Neuronal stem cell (in vitro differentiated cells): ENCODE measurements around the gene ACOXL.

Experiments used
- DNase-seq: peaks from one replicate; pipeline ENCODE4 v3.0.0-alpha.2; 2013; ENCODE audit warnings: low spot score
- H2AFZ ChIP-seq: one replicate; pipeline ENCODE4 v1.6.1; 2013; ENCODE audit warnings: mild to moderate bottlenecking, low read length, inconsistent platforms
- H2AK5ac ChIP-seq: 2 replicates; pipeline ENCODE4 v1.6.1; 2013; ENCODE audit warnings: low read depth, mild to moderate bottlenecking, inconsistent platforms, low read length, moderate library complexity, mixed read lengths
- H2BK120ac ChIP-seq: 2 replicates; pipeline ENCODE4 v1.6.1; 2013; ENCODE audit warnings: low read depth, mild to moderate bottlenecking, inconsistent platforms, low read length, moderate library complexity, mixed read lengths
- H2BK12ac ChIP-seq: one replicate; pipeline ENCODE4 v1.6.1; 2013; ENCODE audit warnings: low read length, inconsistent platforms
- H2BK15ac ChIP-seq: 2 replicates; pipeline ENCODE4 v1.6.1; 2013; ENCODE audit warnings: mild to moderate bottlenecking, low read length, inconsistent platforms, mixed read lengths
- H2BK5ac ChIP-seq: one replicate; pipeline ENCODE4 v1.6.1; 2013; ENCODE audit warnings: inconsistent platforms, mild to moderate bottlenecking, low read length, moderate library complexity
- H3K14ac ChIP-seq: one replicate; pipeline ENCODE4 v1.6.1; 2013; ENCODE audit warnings: low read length, inconsistent platforms
- H3K18ac ChIP-seq: 2 replicates; pipeline ENCODE4 v1.6.1; 2013; ENCODE audit warnings: low read length, inconsistent platforms
- H3K23ac ChIP-seq: 2 replicates; pipeline ENCODE4 v1.6.1; 2013; ENCODE audit warnings: low read depth, mild to moderate bottlenecking, mixed read lengths, low read length, inconsistent platforms; ENCODE audit not compliant: poor library complexity
- H3K27ac ChIP-seq: replicated peaks from 3 replicates; pipeline ENCODE4 v1.5.1; 2013; ENCODE audit warnings: low read length, inconsistent platforms
- H3K27me3 ChIP-seq, 3 experiments: 2 replicates each; pipeline ENCODE4 v1.6.1; 2013; ENCODE audit warnings: low read length in 3 of 3, mild to moderate bottlenecking in 2 of 3, inconsistent platforms in 1 of 3, low read depth in 1 of 3, mixed read lengths in 1 of 3, moderate library complexity in 1 of 3; ENCODE audit not compliant: control insufficient read depth in 3 of 3, insufficient read depth in 3 of 3
- H3K36me3 ChIP-seq, 2 donors: replicated peaks in 1 of 2; 2 replicates each; pipeline ENCODE4 v1.6.1; 2013; ENCODE audit warnings: low read length in 2 of 2; ENCODE audit not compliant: control insufficient read depth in 2 of 2, insufficient read depth in 2 of 2
- H3K4ac ChIP-seq: 2 replicates; pipeline ENCODE4 v1.6.1; 2013; ENCODE audit warnings: inconsistent platforms, mild to moderate bottlenecking, low read length, moderate library complexity
- H3K4me1 ChIP-seq, 2 donors: 1 replicate in 1 of 2; 2 replicates in 1 of 2; pipeline ENCODE4 v1.6.1; 2013; ENCODE audit warnings: low read length in 2 of 2, low read depth in 1 of 2; ENCODE audit not compliant: control insufficient read depth in 2 of 2, insufficient read depth in 1 of 2
- H3K4me2 ChIP-seq: one replicate; pipeline ENCODE4 v1.6.1; 2013; ENCODE audit warnings: mild to moderate bottlenecking, low read length, inconsistent platforms; ENCODE audit not compliant: insufficient read depth, poor library complexity, severe bottlenecking
- H3K4me3 ChIP-seq, 2 donors: 2 replicates each; pipeline ENCODE4 v1.5.1; 2013; ENCODE audit warnings: low read length in 2 of 2, mild to moderate bottlenecking in 2 of 2, inconsistent platforms in 1 of 2, moderate library complexity in 1 of 2
- H3K79me1 ChIP-seq: one replicate; pipeline ENCODE4 v1.6.1; 2013; ENCODE audit warnings: low read depth, mild to moderate bottlenecking, inconsistent platforms, low read length, moderate library complexity
- H3K9ac ChIP-seq: one replicate; pipeline ENCODE4 v1.6.1; 2013; ENCODE audit warnings: mild to moderate bottlenecking, low read depth, low read length, inconsistent platforms; ENCODE audit not compliant: poor library complexity
- H3K9me3 ChIP-seq, 2 donors: replicated peaks in 1 of 2; 2 replicates each; pipeline versions ENCODE3 to v1.6.1; 2013; ENCODE audit warnings: low read length in 2 of 2, mild to moderate bottlenecking in 2 of 2, inconsistent platforms in 1 of 2, low read depth in 1 of 2, mixed read lengths in 1 of 2, moderate library complexity in 1 of 2; ENCODE audit not compliant: control insufficient read depth in 2 of 2, insufficient read depth in 1 of 2
- H4K8ac ChIP-seq: one replicate; pipeline ENCODE4 v1.6.1; 2013; ENCODE audit warnings: low read depth, mild to moderate bottlenecking, inconsistent platforms, low read length, moderate library complexity
- H4K91ac ChIP-seq: one replicate; pipeline ENCODE4 v1.6.1; 2013; ENCODE audit warnings: low read length, low read depth, mild to moderate bottlenecking, inconsistent platforms; ENCODE audit not compliant: poor library complexity
- WGBS, 2 donors: extraction: QIAGEN DNeasy Blood & Tissue Kit; methylation state at CpG; one replicate each; pipeline ENCODE4 v1.1.7; 2013; ENCODE audit warnings: missing lambda C conversion rate in 2 of 2, mixed read lengths in 1 of 2; ENCODE audit not compliant: insufficient read length in 2 of 2, insufficient replicate concordance in 1 of 2; ENCODE audit errors: extremely low coverage in 2 of 2; 5-methylcytosine and 5-hydroxymethylcytosine counted together

The ACOXL gene

GRCh38 chr2:110735366-110735765 lies 3.0 kb downstream of the ACOXL start:
- Histone ChIP-seq H3K4ac (no peak overlapping the region), H3K4me3 (no peak overlapping the region), H2BK5ac (peak overlapping the region; percentile 71), H3K4me1 (peaks cover 0 to 6% of the 10 kb centered on the region in 2 donors), H3K18ac (no peak overlapping the region), H2BK15ac (no peak overlapping the region), H2AFZ (no peak overlapping the region), H2BK12ac (no peak overlapping the region), H2BK120ac (no peak overlapping the region), H3K9ac (no peak overlapping the region), H3K79me1 (no peaks in the 10 kb centered on the region), H3K36me3 (no peaks in the 10 kb centered on the region), H3K23ac (peak overlapping the region; percentile 8), H3K14ac (no peak overlapping the region), H3K27ac (no peak overlapping the region), H3K27me3 (peaks cover 2 to 74% (median 18%) of the 10 kb centered on the region in 3 experiments), H4K91ac (no peak overlapping the region), H4K8ac (no peak overlapping the region), H3K9me3 (peaks cover 0 to 18% of the 10 kb centered on the region in 2 donors), H3K4me2 (no peak overlapping the region), H2AK5ac (peak overlapping the region; percentile 32)
- WGBS, 2 donors: no CpG with 5 or more reads among the region's 4 CpGs
- DNase-seq: no peak

- Histone ChIP-seq H3K9ac (no peak overlapping the region), H2BK15ac (no peak overlapping the region), H4K8ac (no peak overlapping the region), H2BK12ac (no peak overlapping the region), H2BK5ac (no peak overlapping the region), H3K4me3 (no peak overlapping the region), H2AFZ (no peak overlapping the region), H3K27ac (no peak overlapping the region), H3K9me3 (peaks cover 0 to 5% of the 10 kb centered on the region in 2 donors), H3K4me1 (peaks cover 0 to 8% of the 10 kb centered on the region in 2 donors), H3K36me3 (no peaks in the 10 kb centered on the region), H3K4ac (no peak overlapping the region), H3K14ac (no peak overlapping the region), H3K18ac (no peak overlapping the region), H3K27me3 (peaks cover 0 to 73% (median 11%) of the 10 kb centered on the region in 3 experiments), H3K4me2 (no peak overlapping the region), H3K79me1 (no peaks in the 10 kb centered on the region), H2BK120ac (no peak overlapping the region), H3K23ac (no peak overlapping the region), H4K91ac (no peak overlapping the region), H2AK5ac (no peak overlapping the region)
- DNase-seq: no peak
- WGBS, 2 donors: no CpG with 5 or more reads among the region's 2 CpGs
These were observed 5.4 kb downstream of the ACOXL start for GRCh38 chr2:110737783-110738182.

- no peak for DNase-seq
- no peak overlapping the region for H2BK5ac ChIP-seq
- no peak overlapping the region for H2BK15ac ChIP-seq
- no peak overlapping the region for H3K9ac ChIP-seq
- peaks cover 0 to 53% (median 0%) of the 10 kb centered on the region in 3 experiments for H3K27me3 ChIP-seq
- H3K79me1 ChIP-seq: no peaks in the 10 kb centered on the region
- peaks cover 0 to 2% of the 10 kb centered on the region in 2 donors for H3K4me1 ChIP-seq
- H3K18ac ChIP-seq: no peak overlapping the region
- WGBS, 2 donors: no CpG with 5 or more reads among the region's 9 CpGs
- no peak overlapping the region for H2AFZ ChIP-seq
- H4K8ac ChIP-seq: no peak overlapping the region
- no peak overlapping the region for H3K4me3 ChIP-seq
- H2BK12ac ChIP-seq: no peak overlapping the region
- H4K91ac ChIP-seq: no peak overlapping the region
- no peak overlapping the region for H3K14ac ChIP-seq
- no peaks in the 10 kb centered on the region for H3K9me3 ChIP-seq
- no peak overlapping the region for H3K27ac ChIP-seq
- H3K4me2 ChIP-seq: no peak overlapping the region
- H3K36me3 ChIP-seq: no peaks in the 10 kb centered on the region
- no peak overlapping the region for H2AK5ac ChIP-seq
- no peak overlapping the region for H2BK120ac ChIP-seq
- no peak overlapping the region for H3K4ac ChIP-seq
- no peak overlapping the region for H3K23ac ChIP-seq
These were observed 8.5 kb downstream of the ACOXL start for GRCh38 chr2:110740747-110741349.

GRCh38 chr2:110741491-110741980 lies 9.2 kb downstream of the ACOXL start:
- no peak for DNase-seq
- Histone ChIP-seq H4K91ac (no peak overlapping the region), H3K18ac (no peak overlapping the region), H3K4ac (no peak overlapping the region), H3K4me2 (no peak overlapping the region), H2BK5ac (no peak overlapping the region), H3K23ac (no peak overlapping the region), H3K27ac (no peak overlapping the region), H3K4me1 (peaks cover 0 to 2% of the 10 kb centered on the region in 2 donors), H3K9ac (no peak overlapping the region), H3K14ac (no peak overlapping the region), H2BK15ac (no peak overlapping the region), H3K4me3 (no peak overlapping the region), H2BK120ac (no peak overlapping the region), H2AFZ (no peak overlapping the region), H2AK5ac (no peak overlapping the region), H3K27me3 (peaks cover 0 to 49% (median 0%) of the 10 kb centered on the region in 3 experiments), H2BK12ac (no peak overlapping the region), H3K9me3 (no peaks in the 10 kb centered on the region), H3K36me3 (no peaks in the 10 kb centered on the region), H3K79me1 (no peaks in the 10 kb centered on the region), H4K8ac (no peak overlapping the region)
- WGBS, 2 donors: no CpG with 5 or more reads among the region's 9 CpGs
